Chondrocyte (in vitro differentiated cells): ENCODE results near the gene OSBPL3. TPM values are rescaled to one million over a fixed set of nuclear protein-coding genes. Genes with fewer than 3 reads are reported as not detected.
"Not testable (repeated sequence)": the region's sequence is repeated elsewhere in the genome, so short reads cannot be mapped to it uniquely, and the experiment has no call there.

Experiments
- DNase-seq: peaks from one replicate; pipeline ENCODE4 v3.0.0; 2021; ENCODE audit warnings: mixed read lengths, low spot score
- H3K27ac Mint-ChIP-seq: one replicate; pipeline ENCODE4 v1.8.0; 2021; ENCODE audit warnings: mild to moderate bottlenecking, moderate library complexity, mixed read lengths; ENCODE audit not compliant: unreplicated experiment
- H3K27me3 Mint-ChIP-seq: 2 replicates; pipeline ENCODE4 v1.8.0; 2021; ENCODE audit warnings: low read depth, mixed read lengths
- H3K36me3 Mint-ChIP-seq: 2 replicates; pipeline ENCODE4 v1.8.0; 2021; ENCODE audit warnings: low read depth, mixed read lengths
- H3K4me1 Mint-ChIP-seq: 2 replicates; pipeline ENCODE4 v1.8.0; 2021; ENCODE audit warnings: low read depth, mild to moderate bottlenecking, mixed read lengths
- H3K4me3 Mint-ChIP-seq: one replicate; pipeline ENCODE4 v1.8.0; 2021; ENCODE audit warnings: mild to moderate bottlenecking, moderate library complexity, mixed read lengths; ENCODE audit not compliant: unreplicated experiment
- H3K9me3 Mint-ChIP-seq: 2 replicates; pipeline ENCODE4 v1.8.0; 2021; ENCODE audit warnings: low read depth, mixed read lengths
- total RNA-seq: library from RNA; stranded (reverse); gene quantifications from 3 replicates; pipeline ENCODE4 v1.2.1, GENCODE V29; 2021
- TF ChIP-seq, protein P1 (sequence below): fragments of 200-600 bp; sonication (generic); IDR thresholded peaks from 2 replicates; pipeline ENCODE4 v1.5.0; 2021; ENCODE audit warnings: antibody characterized with exemption, mild to moderate bottlenecking, moderate library complexity

OSBPL3 gene
- total RNA-seq, 1 donor from 2014 or later, result 5.7 TPM

DNA sequence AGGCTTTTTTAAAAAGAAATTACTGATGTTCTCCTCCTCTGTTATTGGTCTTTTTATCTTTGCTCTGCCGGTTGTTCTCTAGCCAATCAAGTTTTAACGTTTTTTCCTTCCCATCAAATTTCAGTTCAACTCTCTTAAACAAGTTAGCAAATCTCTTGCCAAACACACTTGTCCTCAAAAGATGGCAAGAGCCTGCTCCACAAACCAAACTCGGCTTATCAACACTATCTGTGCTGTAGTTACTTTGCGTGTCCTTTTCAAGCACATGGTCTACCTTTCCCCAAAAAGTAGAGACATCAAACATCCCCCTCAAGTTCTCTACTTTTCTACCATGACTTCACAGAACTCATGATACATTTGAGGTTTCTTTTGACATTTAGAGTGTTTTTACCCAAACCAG is 71.3 kb downstream of the OSBPL3 start:
- TF ChIP-seq, protein P1, sequence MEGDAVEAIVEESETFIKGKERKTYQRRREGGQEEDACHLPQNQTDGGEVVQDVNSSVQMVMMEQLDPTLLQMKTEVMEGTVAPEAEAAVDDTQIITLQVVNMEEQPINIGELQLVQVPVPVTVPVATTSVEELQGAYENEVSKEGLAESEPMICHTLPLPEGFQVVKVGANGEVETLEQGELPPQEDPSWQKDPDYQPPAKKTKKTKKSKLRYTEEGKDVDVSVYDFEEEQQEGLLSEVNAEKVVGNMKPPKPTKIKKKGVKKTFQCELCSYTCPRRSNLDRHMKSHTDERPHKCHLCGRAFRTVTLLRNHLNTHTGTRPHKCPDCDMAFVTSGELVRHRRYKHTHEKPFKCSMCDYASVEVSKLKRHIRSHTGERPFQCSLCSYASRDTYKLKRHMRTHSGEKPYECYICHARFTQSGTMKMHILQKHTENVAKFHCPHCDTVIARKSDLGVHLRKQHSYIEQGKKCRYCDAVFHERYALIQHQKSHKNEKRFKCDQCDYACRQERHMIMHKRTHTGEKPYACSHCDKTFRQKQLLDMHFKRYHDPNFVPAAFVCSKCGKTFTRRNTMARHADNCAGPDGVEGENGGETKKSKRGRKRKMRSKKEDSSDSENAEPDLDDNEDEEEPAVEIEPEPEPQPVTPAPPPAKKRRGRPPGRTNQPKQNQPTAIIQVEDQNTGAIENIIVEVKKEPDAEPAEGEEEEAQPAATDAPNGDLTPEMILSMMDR, result no peak
- H3K36me3 Mint-ChIP-seq, result no peaks in the 10 kb centered on the region
- no peak overlapping the region for H3K4me3 Mint-ChIP-seq
- H3K9me3 Mint-ChIP-seq, result no peaks in the 10 kb centered on the region
- peaks cover 3% of the 10 kb centered on the region for H3K4me1 Mint-ChIP-seq
- DNase-seq, result no peak
- no peaks in the 10 kb centered on the region for H3K27me3 Mint-ChIP-seq
- no peak overlapping the region for H3K27ac Mint-ChIP-seq

DNA sequence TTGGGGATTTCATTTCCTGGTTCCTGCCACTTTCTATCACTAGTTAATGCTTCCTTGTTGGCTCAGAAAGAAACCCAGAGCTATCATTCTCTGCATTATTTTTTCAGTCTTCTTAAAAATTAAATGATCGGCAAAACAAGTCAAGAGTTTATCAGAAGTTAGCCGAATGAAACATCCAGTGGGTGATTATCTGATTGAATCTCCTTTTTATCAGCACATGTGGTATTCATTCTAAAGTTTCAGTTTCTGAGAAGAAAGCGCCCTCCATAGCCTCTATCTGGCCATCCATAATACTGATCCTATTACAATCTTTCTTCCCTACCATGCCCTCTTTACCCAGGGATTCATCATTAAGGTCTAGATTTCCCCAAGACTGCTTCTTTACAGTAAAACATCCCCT is 71.8 kb downstream of the OSBPL3 start:
- TF ChIP-seq, protein P1, result no peak

DNA sequence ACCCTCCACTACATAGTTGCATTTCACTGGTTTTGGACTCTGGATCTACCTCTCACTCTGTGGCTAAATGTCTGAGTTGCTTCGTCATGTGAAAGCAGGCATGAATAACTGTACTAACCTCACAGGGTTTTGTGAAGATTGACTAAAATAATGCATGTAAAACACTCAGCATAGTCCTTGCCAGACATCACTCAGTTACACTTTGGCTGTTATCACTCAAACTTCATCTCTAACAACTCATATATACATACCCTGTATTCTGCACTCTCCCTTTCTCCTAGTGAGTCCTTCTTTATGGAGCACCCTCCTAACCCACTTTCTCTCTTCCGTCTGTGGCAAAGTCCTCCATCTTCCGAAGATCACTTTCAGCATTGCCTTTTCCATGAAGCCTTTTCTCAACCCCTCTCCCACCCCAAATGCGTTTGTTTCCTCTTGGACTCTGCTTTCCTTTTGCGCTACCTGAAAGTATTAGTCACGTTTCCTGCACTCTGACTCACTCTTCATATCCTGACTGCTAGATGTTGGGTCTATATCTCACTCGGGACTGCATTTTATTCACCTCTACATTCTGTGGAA is 72.6 kb downstream of the OSBPL3 start:
- no peak for DNase-seq
- Mint-ChIP-seq H3K9me3 (no peaks in the 10 kb centered on the region), H3K4me1 (peaks cover 3% of the 10 kb centered on the region), H3K36me3 (no peaks in the 10 kb centered on the region), H3K27ac (no peak overlapping the region), H3K27me3 (no peaks in the 10 kb centered on the region), H3K4me3 (no peak overlapping the region)
- TF ChIP-seq, protein P1, result no peak

More for the DNA sequence above, 71.8 kb downstream of the OSBPL3 start:
- Mint-ChIP-seq H3K4me1 (peaks cover 3% of the 10 kb centered on the region), H3K36me3 (no peaks in the 10 kb centered on the region), H3K27ac (no peak overlapping the region), H3K4me3 (no peak overlapping the region), H3K27me3 (no peaks in the 10 kb centered on the region), H3K9me3 (no peaks in the 10 kb centered on the region)
- no peak for DNase-seq

DNA sequence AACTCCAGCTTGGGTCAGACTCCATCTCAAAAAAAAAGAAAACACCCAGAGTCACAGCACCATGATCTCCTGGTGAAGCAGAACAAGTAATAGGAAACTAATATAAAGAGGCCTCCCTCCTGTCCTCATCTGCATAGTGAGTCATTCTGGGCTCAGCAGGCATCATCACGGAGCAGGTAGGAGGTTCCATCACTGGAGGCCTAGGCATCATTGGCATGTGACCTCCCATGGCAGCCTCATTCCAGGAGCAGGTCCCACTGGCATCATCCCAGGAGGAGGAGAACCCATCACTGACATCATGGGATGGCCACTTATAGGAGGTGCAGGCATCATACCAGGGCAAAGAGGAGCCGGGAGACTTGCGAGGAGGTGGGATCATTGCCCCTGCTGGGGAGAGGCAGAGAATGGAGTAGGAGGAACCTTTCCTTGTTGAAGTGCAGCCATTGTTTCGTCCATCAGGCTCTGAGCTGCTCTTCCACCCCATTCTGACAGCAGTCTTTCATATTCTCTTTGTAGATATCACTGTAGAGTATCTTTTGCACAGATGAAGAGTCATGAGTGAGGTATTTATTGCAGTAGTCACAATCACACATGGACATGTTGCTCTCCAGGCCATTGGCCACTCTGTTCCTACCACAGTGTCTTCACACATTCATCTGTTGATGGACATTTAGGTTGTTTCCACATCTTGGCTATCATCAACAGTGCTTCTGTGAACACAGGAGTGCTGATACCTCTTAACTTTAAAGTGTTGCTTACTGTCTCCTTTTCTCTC is 73.8 kb downstream of the OSBPL3 start:
- no peaks in the 10 kb centered on the region for H3K36me3 Mint-ChIP-seq
- no peaks in the 10 kb centered on the region for H3K9me3 Mint-ChIP-seq
- no peak overlapping the region for H3K27ac Mint-ChIP-seq
- peaks cover 7% of the 10 kb centered on the region for H3K4me1 Mint-ChIP-seq
- no peak for DNase-seq
- TF ChIP-seq, protein P1, result no peak
- no peaks in the 10 kb centered on the region for H3K27me3 Mint-ChIP-seq
- no peak overlapping the region for H3K4me3 Mint-ChIP-seq

- H3K4me3 Mint-ChIP-seq, H3K36me3 Mint-ChIP-seq, H3K4me1 Mint-ChIP-seq, H3K27me3 Mint-ChIP-seq, DNase-seq, H3K27ac Mint-ChIP-seq, H3K9me3 Mint-ChIP-seq: not testable (repeated sequence)
Measured at GRCh38 chr7:24903992-24904391, 76.0 kb downstream of the OSBPL3 start.

DNA sequence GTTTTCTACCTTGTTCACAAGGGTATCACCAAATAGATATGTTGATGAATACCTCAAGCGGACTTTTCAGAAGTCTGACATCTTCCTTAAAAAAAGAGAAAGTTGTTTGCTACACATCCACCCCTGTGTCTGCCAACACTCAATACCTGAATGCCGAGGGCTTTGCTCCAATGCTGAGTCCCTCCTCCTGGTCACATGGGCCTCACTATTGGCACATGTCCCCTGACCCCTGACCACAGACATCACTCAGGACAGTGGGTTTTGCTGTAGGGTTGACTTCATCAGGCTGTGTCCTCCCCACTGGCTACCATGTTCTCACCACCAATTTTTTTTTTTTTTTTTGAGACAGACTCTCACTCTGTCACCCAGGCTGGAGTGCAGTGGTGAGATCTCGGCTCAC is 76.4 kb downstream of the OSBPL3 start:
- H3K9me3 Mint-ChIP-seq, result no peaks in the 10 kb centered on the region
- H3K27ac Mint-ChIP-seq, result no peak overlapping the region
- H3K27me3 Mint-ChIP-seq, result no peaks in the 10 kb centered on the region

More for the DNA sequence above, 76.4 kb downstream of the OSBPL3 start:
- TF ChIP-seq, protein P1, result no peak
- H3K36me3 Mint-ChIP-seq, result no peaks in the 10 kb centered on the region
- no peak for DNase-seq
- no peak overlapping the region for H3K4me3 Mint-ChIP-seq
- peaks cover 8% of the 10 kb centered on the region for H3K4me1 Mint-ChIP-seq
